Stimulated activated CD8-positive, alpha-beta memory T cell treated with anti-CD3 and anti-CD28 coated beads, Interleukin-15, amount 100 ng/mL, for 4 hours (primary cell): ENCODE measurements around the gene C18orf32.
"Not testable (repeated sequence)": the region's sequence is repeated elsewhere in the genome, so short reads cannot be mapped to it uniquely, and the experiment has no call there.

ENCODE experiments used
- DNase-seq, 2 donors: peaks; one replicate each; pipeline ENCODE4 v3.0.0-alpha.2; 2020; ENCODE audit warnings: low read depth in 2 of 2

C18orf32 gene

DNA sequence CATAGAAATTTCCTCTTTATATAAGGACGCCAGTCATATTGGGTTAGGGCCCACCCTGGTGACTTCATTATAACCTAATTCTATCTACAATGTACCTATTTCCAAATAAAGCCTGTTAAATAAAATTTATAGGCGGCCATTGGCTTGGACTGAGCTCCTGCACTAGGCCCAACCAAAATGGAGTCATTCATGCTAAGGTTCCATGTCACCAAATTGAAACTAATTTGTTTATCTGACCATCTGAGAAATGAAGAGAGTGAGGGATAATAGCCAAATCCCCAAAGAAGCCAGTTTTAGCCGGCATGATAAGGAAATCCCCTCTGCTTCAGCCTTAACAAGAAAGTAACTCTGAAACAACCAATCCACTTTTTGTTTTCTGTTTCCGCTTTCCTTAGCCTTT is 19.4 kb downstream of the C18orf32 start:
- DNase-seq = no peak

DNA sequence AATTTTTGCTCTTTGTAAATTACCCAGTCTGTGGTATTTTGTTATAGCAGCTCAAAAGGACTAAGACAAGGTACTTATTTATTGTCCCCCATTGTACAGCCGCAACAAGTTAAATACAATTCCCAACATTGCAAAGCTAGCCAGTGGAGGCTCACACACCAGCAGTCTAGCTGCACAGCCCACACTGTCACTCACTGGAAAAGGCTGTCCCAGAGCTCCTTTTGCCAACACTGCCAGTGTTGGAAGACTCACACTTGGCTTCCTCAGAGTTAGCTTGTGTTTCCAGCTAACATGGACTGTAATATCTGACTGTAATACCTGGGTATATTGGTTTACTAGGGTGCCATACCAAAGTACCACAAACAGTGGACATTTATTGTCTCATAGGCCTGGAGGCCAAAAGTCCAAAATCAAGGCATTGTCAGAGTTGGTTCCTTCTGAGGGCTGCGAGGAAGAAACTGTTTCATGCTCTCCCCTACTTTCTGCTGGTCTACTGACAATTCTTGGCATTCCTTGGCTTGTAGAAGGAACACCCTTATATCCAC is 19.9 kb downstream of the C18orf32 start:
- DNase-seq = no peak

DNA sequence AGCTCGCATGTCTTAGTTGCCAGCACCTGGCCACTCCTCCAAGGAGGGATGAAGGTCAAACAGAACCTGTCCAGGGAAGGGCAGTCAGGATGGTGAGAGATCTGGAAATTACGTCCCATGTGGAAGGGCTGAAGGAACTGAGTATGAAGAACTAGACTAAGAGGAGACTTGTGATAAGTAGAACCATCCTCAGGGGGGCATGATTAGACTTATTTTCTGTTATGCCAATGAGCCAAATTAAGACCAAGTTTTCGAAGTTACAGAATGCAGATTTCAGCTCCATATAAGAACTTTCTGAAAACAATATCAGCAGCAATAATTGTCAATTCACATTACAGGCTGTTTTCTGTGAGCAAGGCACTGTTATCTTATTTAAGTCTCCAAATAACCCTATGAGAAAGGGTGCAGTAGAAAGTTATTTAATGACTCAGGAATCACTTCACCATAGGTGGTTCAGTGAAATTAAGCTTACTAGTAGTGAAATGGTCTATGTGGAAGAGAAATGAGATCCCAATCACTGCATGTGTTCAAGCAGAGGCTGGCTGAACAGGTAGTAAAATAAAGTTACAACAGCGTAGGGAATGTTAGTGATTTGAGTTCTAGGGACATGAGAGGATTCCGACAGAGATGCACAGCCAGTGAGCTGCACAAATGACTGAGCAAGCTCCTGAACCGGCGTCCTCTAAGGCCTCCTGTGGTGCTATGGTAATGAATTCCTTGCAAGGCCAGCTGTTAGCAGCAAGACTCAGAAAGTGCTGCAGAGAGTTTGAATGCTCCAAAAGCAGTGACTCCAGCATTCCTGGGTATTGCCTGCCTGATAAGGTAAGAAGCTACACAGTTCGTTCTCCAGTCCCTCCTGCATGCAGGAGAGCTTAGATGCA is 22.1 kb downstream of the C18orf32 start:
- no peak for DNase-seq

DNA sequence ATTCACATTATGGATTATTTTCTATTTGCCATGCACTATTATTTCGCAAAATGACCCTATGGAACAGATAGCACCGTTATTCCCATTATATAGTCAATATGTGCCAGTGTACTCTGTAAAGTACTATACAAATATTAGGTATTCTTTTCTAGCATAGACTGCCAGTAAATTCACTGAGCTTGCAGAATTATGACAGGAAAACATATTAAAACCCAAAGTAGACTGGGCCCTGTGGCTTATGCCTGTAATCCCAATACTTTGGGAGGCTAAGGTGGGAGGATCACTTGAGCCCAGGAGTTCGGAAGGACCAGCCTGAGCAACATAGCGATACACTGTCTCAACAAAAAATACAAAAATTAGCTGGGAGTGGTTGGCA is 25.4 kb downstream of the C18orf32 start:
- DNase-seq = no peak

DNA sequence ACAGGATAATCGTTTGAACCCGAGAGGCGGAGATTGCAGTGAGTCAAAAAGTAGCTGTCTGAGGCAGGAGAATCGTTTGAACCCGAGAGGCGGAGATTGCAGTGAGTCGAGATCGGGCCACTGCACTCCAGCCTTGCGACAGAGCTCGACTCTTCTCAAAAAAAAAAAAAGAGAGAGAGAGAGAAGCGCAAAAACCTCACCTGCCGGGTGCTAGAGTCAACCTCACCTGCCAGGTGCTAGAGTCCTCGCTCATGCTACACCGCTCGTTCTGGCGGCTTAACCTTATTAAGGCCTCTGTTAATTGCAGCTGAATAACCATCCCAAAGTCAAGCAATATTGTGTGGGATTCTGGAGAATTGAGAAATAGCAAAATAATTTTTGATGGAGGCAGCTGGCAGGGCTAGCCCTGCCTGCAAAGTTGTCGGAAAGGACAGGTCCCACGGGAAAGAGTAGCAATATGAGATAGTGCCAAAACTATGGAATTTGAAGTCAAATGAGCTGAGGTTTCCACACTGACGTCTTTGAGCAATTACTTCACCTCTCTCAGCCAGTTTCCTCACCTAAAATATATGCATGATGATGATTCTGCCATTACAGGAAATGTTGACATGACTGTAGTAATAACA is 25.9 kb downstream of the C18orf32 start:
- DNase-seq = no peak

DNA sequence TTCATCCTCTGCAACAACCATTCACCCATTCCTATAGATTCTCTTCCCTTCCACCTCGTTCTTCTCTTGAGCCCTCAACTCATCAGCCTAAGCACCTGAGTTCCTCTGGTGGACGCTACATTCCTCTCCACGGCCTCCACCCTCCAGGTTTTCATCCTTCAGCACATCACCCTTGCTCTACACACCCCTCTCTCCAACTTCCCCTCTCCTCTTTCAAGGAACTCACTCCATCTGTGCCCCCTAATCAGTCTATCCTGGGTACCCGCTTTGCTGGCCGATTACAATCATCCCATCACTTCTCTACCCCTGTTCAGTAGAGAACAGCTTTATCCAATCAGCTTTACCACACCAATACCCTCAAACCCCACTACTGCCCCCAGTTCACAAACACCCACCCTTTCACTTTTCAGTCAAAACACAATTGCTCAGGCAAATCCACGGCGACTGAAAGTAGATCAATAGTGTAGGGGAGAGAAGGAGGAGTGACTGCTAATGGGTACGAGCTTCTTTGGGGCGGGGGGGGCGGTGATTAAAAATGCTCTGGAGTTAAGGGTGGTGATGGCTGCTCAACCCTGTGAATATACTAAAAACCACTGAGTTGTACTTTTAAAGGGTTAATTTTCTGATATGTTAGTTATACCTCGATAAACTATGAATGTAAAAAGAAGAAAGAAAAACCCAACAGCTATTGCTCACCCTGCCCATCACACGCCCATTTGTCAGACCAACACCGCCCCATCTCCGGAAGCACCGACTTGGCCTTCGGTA is 27.4 kb downstream of the C18orf32 start:
- peak; percentile 4 to 5 for DNase-seq

DNA sequence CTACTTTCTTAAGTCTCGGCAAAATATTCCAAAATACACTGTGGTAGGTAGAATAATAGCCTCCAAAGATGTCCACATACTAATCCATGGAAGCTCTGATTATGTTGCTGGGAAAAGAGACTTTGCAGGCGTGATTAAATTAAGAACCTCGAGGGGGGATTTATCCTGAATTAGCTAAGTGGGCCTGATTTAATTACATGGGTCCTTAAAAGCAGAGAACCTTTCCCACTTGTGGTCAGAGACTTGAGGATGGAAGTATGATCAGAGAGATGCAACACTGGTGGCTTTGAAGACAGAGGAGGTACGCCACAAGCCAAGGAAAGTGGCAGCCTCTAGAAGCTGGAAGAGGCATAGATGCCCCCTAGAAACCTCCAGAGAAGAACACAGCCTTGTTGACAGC is 29.4 kb downstream of the C18orf32 start:
- DNase-seq = no peak

DNA sequence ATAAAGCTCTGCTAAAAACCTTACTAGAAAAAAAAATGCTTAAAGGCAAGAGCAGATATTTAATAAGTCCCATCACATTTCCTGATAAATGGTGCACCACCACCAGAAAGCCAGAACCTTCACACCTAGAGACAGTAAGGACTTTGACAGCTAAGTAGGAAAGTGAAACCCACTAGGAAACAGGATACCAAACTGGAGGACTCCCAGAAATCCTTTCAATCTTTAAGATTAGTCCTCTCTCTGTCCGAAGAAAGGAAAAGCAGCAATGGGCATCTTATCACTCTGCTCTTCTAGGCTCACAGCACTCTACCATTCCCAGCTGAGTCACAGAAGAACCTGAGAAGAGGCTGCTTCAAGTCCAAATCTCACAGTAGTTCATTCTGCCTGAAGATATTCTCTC is 30.2 kb downstream of the C18orf32 start:
- DNase-seq = no peak

DNA sequence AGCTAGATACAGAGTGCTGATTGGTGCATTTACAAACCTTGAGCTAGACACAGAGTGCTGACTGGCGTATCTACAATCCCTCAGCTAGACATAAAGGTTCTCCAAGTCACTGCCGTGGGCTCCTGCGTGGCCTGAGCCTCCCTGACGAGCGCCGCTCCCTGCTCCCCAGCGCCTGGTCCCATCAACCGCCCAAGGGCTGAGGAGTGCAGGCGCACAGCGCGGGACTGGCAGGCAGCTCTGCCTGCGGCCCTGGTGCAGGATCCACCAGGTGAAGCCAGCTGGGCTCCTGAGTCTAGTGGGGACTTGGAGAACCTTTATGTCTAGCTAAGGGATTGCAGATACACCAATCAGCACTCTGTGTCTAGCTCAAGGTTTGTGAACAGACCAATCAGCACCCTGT is 34.5 kb downstream of the C18orf32 start:
- not testable (repeated sequence) for DNase-seq

DNA sequence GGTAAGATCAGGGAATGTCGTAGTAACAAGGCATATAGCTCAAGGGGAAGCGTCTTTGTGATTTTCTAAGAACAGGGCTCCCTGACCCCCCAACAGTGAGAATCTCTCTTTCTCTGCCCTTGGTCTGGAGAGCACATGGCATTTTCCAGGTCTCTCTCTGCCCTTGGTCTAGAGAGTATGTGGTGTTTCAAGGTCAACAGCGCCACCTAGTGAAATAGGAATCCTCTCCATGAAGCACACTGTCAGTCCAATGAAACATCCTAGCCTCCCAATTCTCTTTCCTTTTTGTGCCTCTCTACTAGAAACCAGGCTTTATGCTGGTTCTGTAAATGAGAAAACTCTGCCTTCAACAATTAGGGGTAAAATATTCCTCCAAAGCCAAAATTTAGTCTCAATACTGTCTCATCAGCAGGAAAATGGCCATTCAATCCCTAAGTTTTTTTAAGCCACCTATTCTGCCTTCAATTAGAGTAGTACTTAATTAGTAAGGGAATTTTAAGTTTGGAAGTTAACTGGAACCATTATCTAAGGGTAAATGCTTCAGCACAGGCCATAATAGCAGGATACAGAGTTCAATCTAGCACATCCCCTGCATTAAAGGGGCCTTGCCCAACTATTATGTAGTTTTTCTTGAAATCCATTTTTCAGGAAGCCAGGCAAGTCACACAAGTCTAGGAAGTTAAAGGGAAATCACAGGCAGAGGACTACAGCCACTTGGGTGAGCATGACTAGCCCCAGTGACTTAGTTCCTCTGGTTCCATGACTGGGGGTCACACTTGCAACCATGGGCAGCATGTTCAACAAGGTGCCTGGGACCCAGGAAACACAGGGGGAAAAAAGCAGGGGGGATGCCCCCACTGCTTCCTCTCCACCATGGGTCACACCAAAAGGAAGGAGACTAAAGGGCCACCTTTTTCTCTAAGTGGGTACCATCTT is 39.0 kb downstream of the C18orf32 start:
- DNase-seq = peak in 1 of 2 donors; percentile 7

DNA sequence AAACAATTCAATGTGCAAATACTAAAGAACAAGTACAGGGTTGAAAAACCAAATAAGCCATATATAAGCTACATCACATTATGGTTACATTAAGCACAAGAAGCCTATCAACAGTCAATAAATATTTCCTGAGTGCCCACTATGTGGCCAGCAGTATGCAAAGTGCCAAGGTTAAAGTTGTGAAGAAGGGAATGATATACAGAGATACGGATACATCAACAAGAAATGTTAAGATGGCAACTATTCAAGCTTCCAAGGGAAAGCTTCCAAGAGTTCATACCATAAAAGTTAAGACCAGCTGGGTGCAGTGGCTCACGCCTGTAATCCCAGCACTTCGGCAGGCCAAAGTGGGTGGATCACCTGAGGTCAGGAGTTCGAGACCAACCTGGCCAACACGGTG is 40.6 kb downstream of the C18orf32 start:
- DNase-seq = no peak

DNA sequence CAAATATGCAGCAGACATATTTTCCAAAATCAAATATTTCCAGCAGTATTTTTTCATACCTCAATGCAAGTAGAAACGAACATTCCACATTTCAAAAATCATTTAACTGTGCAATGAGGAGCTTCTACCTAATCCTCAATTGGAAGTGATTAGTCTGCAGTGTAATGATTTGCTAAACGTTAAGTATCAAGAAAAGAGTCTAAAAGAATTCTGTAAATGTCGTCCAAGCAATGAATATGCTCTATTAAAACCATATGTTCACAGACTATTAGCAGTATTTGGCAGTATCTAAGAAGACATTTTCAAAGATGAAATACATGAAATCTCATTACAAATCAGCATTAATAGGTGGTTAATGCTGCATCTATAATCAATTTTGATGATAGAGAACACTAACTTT is 42.5 kb downstream of the C18orf32 start:
- DNase-seq = no peak

DNA sequence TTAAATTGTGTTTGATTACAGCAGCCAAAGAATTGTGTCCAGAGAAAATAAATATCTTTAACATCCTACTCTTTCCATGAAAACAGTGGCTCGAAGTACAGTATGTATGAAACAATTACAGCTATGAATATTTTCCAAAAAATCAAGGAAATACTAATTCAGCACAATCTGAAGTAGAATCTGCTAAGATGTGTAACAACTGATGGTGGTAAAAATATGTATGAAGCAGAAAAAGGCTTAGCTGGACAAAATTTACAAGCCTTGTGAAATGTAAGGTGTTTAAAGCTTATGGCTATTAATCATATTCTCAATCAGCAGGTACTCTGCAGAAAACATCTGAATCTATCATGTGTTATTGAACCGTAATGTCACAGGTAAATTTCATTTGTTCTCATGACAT is 43.2 kb downstream of the C18orf32 start:
- no peak for DNase-seq

DNA sequence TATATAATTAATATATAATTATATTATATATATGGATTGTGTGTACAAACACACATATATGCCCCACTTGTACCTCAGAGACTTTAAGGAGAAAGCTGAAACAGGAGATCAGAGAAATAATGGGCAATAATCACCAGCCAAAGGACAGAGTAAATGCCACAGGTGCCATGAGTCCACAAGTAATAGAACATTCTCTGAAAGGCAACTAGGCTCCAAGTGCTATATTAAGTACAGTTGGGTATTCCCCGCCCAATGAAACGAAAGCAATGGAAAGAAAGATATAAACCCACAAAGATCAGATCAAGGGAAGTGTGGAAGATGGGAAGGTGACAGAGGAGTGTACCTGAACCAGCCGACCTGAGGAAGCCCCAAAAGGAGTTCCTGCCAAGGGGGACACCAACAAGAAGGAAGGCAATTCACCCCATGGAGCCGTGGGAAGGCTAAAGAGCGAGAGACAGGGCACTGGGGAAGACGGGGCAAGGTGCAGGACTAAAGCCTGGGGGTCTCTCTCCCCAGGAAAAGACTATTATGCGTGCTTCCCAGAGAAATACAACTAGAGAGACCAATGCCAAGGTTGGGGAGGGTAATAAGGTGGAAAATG is 45.6 kb downstream of the C18orf32 start:
- DNase-seq = no peak

DNA sequence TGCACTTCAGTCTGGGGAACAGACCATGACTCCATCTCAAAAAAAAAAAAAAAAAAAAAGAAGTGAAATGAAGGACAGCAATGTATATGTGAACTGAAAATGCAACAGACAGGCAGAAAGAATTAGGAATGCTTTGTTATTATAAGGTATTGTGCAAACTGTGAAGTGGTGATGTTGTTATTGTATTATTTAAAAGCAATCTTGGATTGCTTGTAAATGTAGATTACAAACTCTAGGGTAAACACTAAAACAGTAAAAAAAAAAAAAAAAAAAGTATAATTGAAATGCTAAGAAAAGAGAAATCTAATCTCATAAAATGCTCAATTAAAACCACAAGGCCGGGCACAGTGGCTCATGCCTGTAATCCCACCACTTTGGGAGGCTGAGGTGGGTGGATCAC is 51.9 kb downstream of the C18orf32 start:
- DNase-seq = no peak

DNA sequence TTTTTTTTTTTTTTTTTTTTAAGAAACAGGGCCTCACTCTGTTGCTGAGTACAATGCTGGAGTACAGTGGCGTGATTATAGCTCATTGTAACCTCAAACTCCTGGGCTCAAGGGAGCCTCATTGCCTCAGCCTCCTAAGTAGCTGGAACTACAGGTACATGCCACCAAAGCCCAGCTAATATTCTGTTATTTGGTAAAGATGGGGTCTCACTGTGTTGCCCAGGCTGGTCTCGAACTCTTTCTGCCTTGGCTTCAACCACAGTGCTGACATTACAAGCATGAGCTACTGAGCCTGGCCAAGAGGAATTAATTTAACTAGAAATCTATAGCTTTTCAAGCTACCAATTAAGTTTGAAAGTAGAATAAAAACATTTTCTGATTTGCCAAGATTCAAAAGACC is 54.4 kb downstream of the C18orf32 start:
- no peak for DNase-seq

DNA sequence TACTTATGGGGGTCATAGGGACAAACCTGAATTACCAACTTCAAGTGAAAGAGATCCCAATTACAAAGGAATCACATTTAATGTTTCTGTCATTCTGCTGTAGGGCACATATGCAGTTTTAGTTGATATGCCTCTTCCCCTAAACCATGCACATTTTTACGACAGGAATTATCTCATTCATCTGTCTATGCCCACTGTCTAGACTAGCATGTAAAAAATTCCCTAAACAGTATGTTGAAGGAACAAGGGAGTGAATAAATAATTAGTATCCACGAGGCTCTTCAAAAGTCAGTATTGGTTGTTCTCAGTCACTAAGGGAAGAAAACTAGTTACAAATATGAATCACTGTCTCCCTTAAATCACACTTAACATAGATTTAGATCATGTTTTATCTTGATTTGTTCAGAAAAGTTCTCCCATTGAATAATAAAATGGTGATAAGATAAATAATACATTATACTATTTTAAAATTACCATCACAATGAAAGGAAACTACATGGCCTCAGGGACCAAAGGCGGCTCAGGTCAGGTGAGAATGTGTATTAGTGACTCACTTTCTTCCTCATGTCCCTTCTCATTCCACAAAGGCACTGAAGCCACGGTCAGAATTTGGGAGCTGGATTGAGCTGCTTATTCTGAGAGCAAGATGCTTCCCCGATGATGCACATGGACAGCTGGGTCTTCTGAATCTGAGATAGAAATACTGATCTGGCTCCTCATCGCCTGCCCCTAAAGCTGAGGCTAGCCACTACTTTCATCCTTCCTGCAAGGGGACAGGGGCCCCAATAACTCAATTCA is 55.7 kb downstream of the C18orf32 start:
- no peak for DNase-seq
